H1 (cell line): ENCODE measurements around the gene SLC27A1.

Experiments used
- JUND ChIP-seq: IDR thresholded peaks from 2 replicates; pipeline ENCODE4 v1.6.1; 2011; ENCODE audit warnings: mild to moderate bottlenecking, improper control_type of control experiment, low read length
- POLR2A ChIP-seq, 2 experiments: IDR thresholded peaks; 1 replicate in 1 of 2; 2 replicates in 1 of 2; pipeline ENCODE4 v1.6.1; 2011; ENCODE audit warnings: low read depth in 2 of 2, low read length in 2 of 2, mild to moderate bottlenecking in 2 of 2; ENCODE audit errors: control extremely low read depth in 1 of 2
- YY1 ChIP-seq: IDR thresholded peaks from 2 replicates; pipeline ENCODE4 v1.6.1; 2011; ENCODE audit warnings: low read depth, mild to moderate bottlenecking, low read length
- TF ChIP-seq, protein P1 (sequence below), 3 experiments: IDR thresholded peaks; 1 replicate in 2 of 3; 2 replicates in 1 of 3; pipeline versions ENCODE4 v1.5.1 to v1.6.1; 2011; ENCODE audit warnings: low read length in 3 of 3, mild to moderate bottlenecking in 3 of 3, inconsistent platforms in 2 of 3, low read depth in 1 of 3, moderate library complexity in 1 of 3; ENCODE audit not compliant: insufficient read depth in 1 of 3; ENCODE audit errors: control extremely low read depth in 1 of 3

DNA sequence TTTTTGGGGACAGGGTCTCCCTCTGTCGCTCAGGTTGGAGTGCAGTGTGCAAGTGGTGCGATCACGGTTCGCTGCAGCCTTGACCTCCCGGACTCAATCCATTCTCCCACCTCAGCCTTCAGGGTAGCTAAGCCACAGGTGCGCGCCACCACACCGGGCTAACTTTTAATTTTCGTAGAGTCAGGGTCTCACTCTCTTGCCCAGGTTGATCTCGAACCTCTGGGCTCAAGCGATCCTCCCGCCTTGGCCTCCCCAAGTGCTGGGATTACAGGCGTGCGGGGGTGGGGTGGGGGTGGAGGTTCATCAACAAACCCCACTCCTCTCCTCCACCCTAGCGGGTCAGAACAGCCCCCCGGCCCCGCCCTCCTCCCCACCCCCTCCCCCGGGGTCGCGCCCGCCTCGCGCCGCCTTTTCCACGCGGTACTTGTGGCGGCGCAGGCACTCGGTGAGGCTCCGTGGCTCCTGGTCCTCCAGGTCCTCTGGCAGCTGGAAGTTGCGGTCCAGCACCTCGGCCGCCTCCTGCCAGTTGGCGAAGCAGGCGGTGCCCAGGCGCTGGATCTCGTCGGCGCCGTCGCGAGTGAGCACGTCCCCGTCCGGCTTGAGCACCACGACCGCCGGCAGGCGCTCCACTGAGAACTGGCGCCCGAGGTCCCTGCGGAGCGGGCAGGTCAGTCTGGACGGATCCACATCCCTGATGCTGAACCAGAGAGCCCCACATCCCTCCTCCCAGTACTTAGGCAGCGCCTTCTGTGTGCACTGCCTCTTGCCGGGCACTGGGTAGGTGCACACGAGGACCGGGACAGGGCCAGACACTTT is 14.8 kb upstream of the SLC27A1 start:
- TF ChIP-seq, protein P1, sequence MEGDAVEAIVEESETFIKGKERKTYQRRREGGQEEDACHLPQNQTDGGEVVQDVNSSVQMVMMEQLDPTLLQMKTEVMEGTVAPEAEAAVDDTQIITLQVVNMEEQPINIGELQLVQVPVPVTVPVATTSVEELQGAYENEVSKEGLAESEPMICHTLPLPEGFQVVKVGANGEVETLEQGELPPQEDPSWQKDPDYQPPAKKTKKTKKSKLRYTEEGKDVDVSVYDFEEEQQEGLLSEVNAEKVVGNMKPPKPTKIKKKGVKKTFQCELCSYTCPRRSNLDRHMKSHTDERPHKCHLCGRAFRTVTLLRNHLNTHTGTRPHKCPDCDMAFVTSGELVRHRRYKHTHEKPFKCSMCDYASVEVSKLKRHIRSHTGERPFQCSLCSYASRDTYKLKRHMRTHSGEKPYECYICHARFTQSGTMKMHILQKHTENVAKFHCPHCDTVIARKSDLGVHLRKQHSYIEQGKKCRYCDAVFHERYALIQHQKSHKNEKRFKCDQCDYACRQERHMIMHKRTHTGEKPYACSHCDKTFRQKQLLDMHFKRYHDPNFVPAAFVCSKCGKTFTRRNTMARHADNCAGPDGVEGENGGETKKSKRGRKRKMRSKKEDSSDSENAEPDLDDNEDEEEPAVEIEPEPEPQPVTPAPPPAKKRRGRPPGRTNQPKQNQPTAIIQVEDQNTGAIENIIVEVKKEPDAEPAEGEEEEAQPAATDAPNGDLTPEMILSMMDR (IDR thresholded peaks at IDR 0.05; ENCODE audit: control extremely low read depth in 1 of 3, insufficient read depth in 1 of 3, low read depth in 1 of 3, low read length in 3 of 3) = no peak
- no peak for TF ChIP-seq JUND
- no peak for TF ChIP-seq YY1
- no peak for TF ChIP-seq POLR2A (IDR thresholded peaks at IDR 0.05; ENCODE audit: control extremely low read depth in 1 of 2, low read depth in 2 of 2, low read length in 2 of 2)
